BE2C (cell line): ENCODE results near the gene CLEC16A.

Experiments
- DNase-seq: peaks from one replicate; pipeline ENCODE4 v3.0.0-alpha.2; 2020
- H3K27me3 ChIP-seq: fragments of 250-450 bp; sonication (Bioruptor Pico); 2 replicates; pipeline ENCODE4 v1.5.1; 2020; ENCODE audit warnings: mild to moderate bottlenecking
- H3K36me3 ChIP-seq: fragments of 250-450 bp; sonication (Bioruptor Pico); 2 replicates; pipeline ENCODE4 v1.5.1; 2020; ENCODE audit warnings: mild to moderate bottlenecking
- H3K4me1 ChIP-seq: fragments of 250-450 bp; sonication (Bioruptor Pico); 2 replicates; pipeline ENCODE4 v1.5.1; 2020
- H3K4me3 ChIP-seq: 2 replicates; pipeline ENCODE4 v1.5.1; 2011; ENCODE audit warnings: low read depth, low read length
- H3K9me3 ChIP-seq: fragments of 250-450 bp; sonication (Bioruptor Pico); 2 replicates; pipeline ENCODE4 v1.5.1; 2020
- CTCF ChIP-seq: IDR thresholded peaks from 2 replicates; pipeline ENCODE4 v1.5.1; 2012; ENCODE audit warnings: mild to moderate bottlenecking, low read depth, low read length

The CLEC16A gene

DNA sequence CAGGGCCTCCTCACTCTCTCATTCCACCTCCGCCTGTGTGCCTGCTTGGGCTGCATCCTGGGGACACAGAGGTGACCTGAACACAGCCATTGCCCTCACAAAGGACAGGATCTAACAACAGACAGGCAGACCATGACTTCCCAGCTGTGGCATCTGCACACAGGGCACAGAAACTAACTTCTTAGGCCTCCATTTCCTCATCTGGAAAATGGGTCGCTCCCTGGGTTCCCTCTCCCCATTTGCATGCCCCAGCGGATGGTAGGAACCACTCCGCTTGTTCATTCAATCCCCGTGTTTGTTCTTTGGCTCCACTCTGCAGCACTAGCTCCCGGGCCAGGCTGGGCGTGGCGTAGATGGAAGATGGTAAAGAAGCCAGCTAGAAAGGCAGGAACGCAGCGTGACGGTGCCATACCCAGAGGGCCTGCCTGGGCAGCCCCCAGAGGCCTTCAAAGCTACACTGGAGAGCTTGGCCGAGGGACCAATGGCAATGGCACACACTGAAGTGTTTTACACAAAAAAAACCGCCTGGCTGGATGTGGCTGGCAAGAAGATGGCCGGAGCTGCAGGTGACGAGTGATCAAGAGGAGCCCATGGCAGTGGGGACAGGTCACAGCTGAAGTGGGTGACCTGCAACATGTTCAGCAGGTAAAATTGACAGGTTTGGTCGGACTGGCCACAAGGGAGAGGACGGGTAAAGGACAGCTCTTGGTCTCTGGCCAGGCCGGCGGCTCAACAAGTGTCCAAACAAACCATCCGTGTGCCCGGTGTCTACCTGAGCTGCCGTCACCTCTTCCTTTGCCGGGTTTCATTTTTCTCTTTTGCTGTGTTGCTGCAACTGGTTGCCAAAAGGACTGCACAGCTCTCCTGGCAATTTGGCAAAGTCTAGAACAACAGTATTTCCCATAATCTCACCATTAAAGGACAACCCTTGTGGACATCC, 244.7 kb downstream of the CLEC16A start:
- H3K27me3 ChIP-seq, result no peaks in the 10 kb centered on the region
- H3K36me3 ChIP-seq, result no peaks in the 10 kb centered on the region
- TF ChIP-seq CTCF, result no peak
- no peak for DNase-seq
- H3K9me3 ChIP-seq, result no peaks in the 10 kb centered on the region
- no peaks in the 10 kb centered on the region for H3K4me1 ChIP-seq
- H3K4me3 ChIP-seq, result no peak overlapping the region

- no peak for TF ChIP-seq CTCF
- DNase-seq, result no peak
- Histone ChIP-seq H3K9me3 (no peaks in the 10 kb centered on the region), H3K27me3 (no peaks in the 10 kb centered on the region), H3K36me3 (no peaks in the 10 kb centered on the region), H3K4me3 (no peak overlapping the region), H3K4me1 (no peaks in the 10 kb centered on the region)
Observed at GRCh38 chr16:11190588-11191560, 246.5 kb downstream of the CLEC16A start.

- no peaks in the 10 kb centered on the region for H3K36me3 ChIP-seq
- TF ChIP-seq CTCF, result no peak
- no peaks in the 10 kb centered on the region for H3K4me1 ChIP-seq
- no peaks in the 10 kb centered on the region for H3K27me3 ChIP-seq
- H3K4me3 ChIP-seq, result no peak overlapping the region
- H3K9me3 ChIP-seq, result no peaks in the 10 kb centered on the region
- no peak for DNase-seq
Observed at GRCh38 chr16:11191665-11192064, 247.3 kb downstream of the CLEC16A start.

DNA sequence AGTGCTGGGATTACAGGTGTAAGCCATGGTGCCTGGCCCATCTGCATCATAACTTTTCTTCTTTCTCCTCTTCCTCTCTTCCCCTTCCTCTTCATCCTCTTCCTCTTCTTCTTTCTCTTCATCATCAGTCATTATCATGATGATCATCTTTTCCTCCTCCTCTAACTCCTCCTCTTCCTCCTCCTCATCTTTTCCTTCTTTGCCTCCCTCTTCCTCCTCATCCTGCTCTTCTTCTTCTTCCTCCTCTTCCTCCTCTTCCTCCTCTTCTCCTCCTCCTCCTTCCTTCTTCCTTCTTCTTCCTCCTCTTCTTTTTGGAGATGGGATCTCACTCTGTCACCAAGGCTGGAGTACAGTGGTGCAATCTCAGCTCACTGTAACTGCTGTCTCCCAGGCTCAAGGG, 249.1 kb downstream of the CLEC16A start:
- no peaks in the 10 kb centered on the region for H3K4me1 ChIP-seq
- H3K27me3 ChIP-seq, result no peaks in the 10 kb centered on the region
- H3K9me3 ChIP-seq, result no peaks in the 10 kb centered on the region
- DNase-seq, result no peak
- H3K36me3 ChIP-seq, result no peaks in the 10 kb centered on the region
- TF ChIP-seq CTCF, result no peak
- H3K4me3 ChIP-seq, result no peak overlapping the region

GRCh38 chr16:11194913-11195312, 250.5 kb downstream of the CLEC16A start:
- no peak for TF ChIP-seq CTCF
- no peak for DNase-seq
- Histone ChIP-seq H3K9me3 (no peaks in the 10 kb centered on the region), H3K36me3 (no peaks in the 10 kb centered on the region), H3K27me3 (no peaks in the 10 kb centered on the region), H3K4me1 (no peaks in the 10 kb centered on the region), H3K4me3 (no peak overlapping the region)
